Osteocyte (in vitro differentiated cells): ENCODE data around the gene ATP1A3. TPM values are rescaled to one million over a fixed set of nuclear protein-coding genes. Genes with fewer than 3 reads are reported as not detected.

Experiments
- DNase-seq: peaks from one replicate; pipeline ENCODE4 v3.0.0; 2021; ENCODE audit warnings: mixed read lengths; ENCODE audit not compliant: unreplicated experiment; ENCODE audit errors: extremely low spot score
- H3K27ac Mint-ChIP-seq: one replicate; pipeline ENCODE4 v1.8.0; 2021; ENCODE audit warnings: mild to moderate bottlenecking, mixed read lengths; ENCODE audit not compliant: unreplicated experiment
- H3K27me3 Mint-ChIP-seq: one replicate; pipeline ENCODE4 v1.8.0; 2021; ENCODE audit warnings: mixed read lengths; ENCODE audit not compliant: unreplicated experiment
- H3K36me3 Mint-ChIP-seq: one replicate; pipeline ENCODE4 v1.8.0; 2021; ENCODE audit warnings: mixed read lengths; ENCODE audit not compliant: unreplicated experiment
- H3K4me1 Mint-ChIP-seq: one replicate; pipeline ENCODE4 v1.8.0; 2021; ENCODE audit warnings: mixed read lengths; ENCODE audit not compliant: unreplicated experiment
- H3K4me3 Mint-ChIP-seq: one replicate; pipeline ENCODE4 v1.8.0; 2021; ENCODE audit warnings: mild to moderate bottlenecking, moderate library complexity, mixed read lengths; ENCODE audit not compliant: unreplicated experiment
- H3K9me3 Mint-ChIP-seq: one replicate; pipeline ENCODE4 v1.8.0; 2021; ENCODE audit warnings: mixed read lengths; ENCODE audit not compliant: unreplicated experiment
- total RNA-seq: library from RNA; stranded (reverse); gene quantifications from 2 replicates; pipeline ENCODE4 v1.2.1, GENCODE V29; 2021
- TF ChIP-seq, protein P1 (sequence below): fragments of 200-600 bp; sonication (generic); IDR thresholded peaks from 2 replicates; pipeline ENCODE4 v1.5.0; 2021; ENCODE audit warnings: antibody characterized with exemption, mild to moderate bottlenecking, moderate library complexity

Gene ATP1A3
- total RNA-seq, 1 donor from 2014 or later, result not detected

DNA sequence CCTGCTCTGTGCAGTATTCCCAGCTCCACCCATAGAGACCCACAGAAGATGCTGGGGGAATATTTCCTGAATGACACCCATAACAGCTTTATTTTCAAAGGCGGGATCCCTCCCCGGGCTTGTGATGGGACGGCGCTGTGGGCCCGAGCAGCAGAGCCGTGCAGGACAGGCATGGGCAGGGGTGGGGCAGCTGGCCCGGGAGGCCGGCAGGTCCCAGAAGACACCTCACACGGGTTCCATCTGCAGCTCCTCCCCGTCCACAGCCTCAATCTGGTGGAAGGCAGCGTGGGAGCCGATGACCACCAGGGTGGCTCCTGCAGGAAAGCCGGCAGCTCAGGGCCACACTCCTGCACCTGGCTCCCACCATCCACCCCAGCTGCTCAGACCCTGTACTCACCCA is 37.4 kb downstream of the ATP1A3 start:
- no peaks in the 10 kb centered on the region for H3K27me3 Mint-ChIP-seq
- no peak overlapping the region for H3K27ac Mint-ChIP-seq
- H3K9me3 Mint-ChIP-seq, result no peaks in the 10 kb centered on the region
- TF ChIP-seq, protein P1, sequence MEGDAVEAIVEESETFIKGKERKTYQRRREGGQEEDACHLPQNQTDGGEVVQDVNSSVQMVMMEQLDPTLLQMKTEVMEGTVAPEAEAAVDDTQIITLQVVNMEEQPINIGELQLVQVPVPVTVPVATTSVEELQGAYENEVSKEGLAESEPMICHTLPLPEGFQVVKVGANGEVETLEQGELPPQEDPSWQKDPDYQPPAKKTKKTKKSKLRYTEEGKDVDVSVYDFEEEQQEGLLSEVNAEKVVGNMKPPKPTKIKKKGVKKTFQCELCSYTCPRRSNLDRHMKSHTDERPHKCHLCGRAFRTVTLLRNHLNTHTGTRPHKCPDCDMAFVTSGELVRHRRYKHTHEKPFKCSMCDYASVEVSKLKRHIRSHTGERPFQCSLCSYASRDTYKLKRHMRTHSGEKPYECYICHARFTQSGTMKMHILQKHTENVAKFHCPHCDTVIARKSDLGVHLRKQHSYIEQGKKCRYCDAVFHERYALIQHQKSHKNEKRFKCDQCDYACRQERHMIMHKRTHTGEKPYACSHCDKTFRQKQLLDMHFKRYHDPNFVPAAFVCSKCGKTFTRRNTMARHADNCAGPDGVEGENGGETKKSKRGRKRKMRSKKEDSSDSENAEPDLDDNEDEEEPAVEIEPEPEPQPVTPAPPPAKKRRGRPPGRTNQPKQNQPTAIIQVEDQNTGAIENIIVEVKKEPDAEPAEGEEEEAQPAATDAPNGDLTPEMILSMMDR, result no peak
- no peak for DNase-seq
- peaks cover 17% of the 10 kb centered on the region for H3K36me3 Mint-ChIP-seq
- H3K4me1 Mint-ChIP-seq, result peaks cover 21% of the 10 kb centered on the region
- no peak overlapping the region for H3K4me3 Mint-ChIP-seq

DNA sequence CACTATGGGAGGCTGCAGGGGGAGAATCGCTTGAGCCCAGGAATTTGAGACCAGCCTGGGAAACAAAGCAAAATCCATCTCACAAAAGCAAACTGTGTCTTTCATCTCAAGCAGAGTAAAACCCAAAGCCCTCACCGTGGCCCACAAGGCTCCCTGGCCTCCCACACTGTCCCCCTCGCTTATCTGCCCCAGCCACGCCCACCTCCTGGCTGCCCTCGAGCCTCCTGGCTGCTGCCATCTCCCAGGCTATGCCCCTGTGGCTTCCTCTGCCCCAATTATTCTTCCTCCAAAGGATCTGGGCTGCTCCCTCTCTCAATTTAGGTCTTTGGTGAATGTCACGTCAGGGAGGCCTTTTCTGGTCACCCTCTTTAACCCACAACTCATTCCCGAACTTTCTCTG is 38.5 kb downstream of the ATP1A3 start:
- DNase-seq, result no peak
- TF ChIP-seq, protein P1, result no peak
- H3K9me3 Mint-ChIP-seq, result no peaks in the 10 kb centered on the region

DNA sequence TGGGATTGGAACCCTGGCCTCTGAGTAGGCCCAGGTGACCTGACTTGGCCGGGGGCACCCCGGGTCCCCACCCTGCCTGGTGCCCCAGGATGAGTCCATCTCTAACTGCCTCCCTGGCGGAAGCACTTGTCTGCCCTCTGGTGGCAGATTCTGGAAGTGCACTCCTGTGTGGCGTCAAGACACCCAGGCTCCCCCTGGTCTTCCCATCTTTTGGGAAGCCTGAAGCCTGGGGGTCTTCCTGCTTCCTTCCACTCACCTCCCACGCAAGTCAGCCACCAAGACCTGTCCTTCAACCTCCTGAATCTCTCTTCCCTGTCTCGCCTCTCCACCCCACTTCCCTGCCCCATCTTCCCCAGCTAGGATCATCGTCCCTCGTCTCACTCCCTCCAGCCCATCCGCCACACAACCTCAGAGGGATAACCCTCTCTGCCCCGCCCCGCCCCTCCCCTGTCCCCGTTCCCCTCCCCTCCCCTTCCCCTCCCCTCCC is 42.3 kb downstream of the ATP1A3 start:
- H3K36me3 Mint-ChIP-seq, result peaks cover 12% of the 10 kb centered on the region
- TF ChIP-seq, protein P1, result peak; percentile 96
- DNase-seq, result peak; percentile 93
- H3K4me3 Mint-ChIP-seq, result peak overlapping the region; percentile 43
- no peaks in the 10 kb centered on the region for H3K27me3 Mint-ChIP-seq
- no peak overlapping the region for H3K27ac Mint-ChIP-seq
- H3K9me3 Mint-ChIP-seq, result no peaks in the 10 kb centered on the region
- peaks cover 3% of the 10 kb centered on the region for H3K4me1 Mint-ChIP-seq

More for the DNA sequence above, 38.5 kb downstream of the ATP1A3 start:
- H3K36me3 Mint-ChIP-seq, result peaks cover 17% of the 10 kb centered on the region
- no peak overlapping the region for H3K4me3 Mint-ChIP-seq
- H3K27me3 Mint-ChIP-seq, result no peaks in the 10 kb centered on the region
- H3K4me1 Mint-ChIP-seq, result peaks cover 22% of the 10 kb centered on the region
- H3K27ac Mint-ChIP-seq, result no peak overlapping the region

DNA sequence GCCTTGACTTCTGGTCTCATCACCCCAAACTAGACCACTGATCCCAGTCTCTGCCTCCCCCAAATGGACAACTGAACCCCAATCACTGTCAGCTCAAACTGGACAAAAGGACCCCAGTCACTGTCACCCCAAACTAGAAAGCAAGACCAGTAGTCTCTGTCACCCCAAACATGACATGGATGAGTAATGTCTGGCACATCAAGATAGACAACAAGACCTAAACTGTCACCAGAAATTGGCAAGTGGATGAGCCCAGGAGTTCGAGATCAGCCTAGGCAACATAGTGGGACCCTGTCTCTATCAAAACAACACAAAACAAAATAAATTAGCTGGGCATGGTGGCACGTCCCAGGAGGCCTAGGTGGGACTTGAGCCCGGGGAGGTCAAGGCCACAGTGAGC is 46.9 kb downstream of the ATP1A3 start:
- no peak for DNase-seq
- no peaks in the 10 kb centered on the region for H3K27me3 Mint-ChIP-seq
- H3K27ac Mint-ChIP-seq, result no peak overlapping the region
- H3K36me3 Mint-ChIP-seq, result no peaks in the 10 kb centered on the region
- no peak overlapping the region for H3K4me3 Mint-ChIP-seq
- peaks cover 3% of the 10 kb centered on the region for H3K4me1 Mint-ChIP-seq
- H3K9me3 Mint-ChIP-seq, result no peaks in the 10 kb centered on the region
- TF ChIP-seq, protein P1, result no peak

DNA sequence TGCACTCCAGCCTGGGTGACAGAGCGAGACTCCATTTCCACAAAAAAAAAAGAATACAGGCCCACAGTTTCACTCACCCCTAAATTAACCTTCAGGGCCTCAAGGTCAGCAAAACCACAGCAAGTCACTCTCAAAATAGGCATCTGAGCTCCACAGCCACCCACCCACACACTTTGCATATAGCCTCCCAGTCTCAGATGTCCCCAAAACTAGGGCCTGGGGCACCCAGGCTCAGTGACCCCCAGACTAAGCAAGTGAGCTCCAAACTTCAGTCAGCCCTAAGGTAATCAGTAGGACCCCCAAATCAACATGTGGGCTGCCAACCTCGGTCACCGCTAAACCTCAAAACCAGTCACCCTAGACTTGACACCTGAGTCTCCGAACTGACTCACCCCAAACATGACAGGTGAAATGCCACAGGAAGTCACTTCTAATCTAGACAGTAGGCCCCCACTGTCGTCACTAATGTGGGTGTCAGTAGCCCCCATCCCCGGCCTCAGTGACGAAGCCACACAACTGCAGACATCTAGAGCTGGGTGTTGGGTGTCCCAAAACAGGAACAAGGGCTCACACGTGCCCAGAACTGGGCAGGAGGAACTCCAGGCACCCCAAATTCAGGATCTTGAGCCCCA is 48.8 kb downstream of the ATP1A3 start:
- TF ChIP-seq, protein P1, result no peak
- Mint-ChIP-seq H3K4me3 (no peak overlapping the region), H3K36me3 (no peaks in the 10 kb centered on the region), H3K27me3 (no peaks in the 10 kb centered on the region), H3K4me1 (no peaks in the 10 kb centered on the region), H3K9me3 (no peaks in the 10 kb centered on the region), H3K27ac (no peak overlapping the region)
- no peak for DNase-seq
